ENCODE measurements around the gene AQP1.

AQP1 gene

DNA sequence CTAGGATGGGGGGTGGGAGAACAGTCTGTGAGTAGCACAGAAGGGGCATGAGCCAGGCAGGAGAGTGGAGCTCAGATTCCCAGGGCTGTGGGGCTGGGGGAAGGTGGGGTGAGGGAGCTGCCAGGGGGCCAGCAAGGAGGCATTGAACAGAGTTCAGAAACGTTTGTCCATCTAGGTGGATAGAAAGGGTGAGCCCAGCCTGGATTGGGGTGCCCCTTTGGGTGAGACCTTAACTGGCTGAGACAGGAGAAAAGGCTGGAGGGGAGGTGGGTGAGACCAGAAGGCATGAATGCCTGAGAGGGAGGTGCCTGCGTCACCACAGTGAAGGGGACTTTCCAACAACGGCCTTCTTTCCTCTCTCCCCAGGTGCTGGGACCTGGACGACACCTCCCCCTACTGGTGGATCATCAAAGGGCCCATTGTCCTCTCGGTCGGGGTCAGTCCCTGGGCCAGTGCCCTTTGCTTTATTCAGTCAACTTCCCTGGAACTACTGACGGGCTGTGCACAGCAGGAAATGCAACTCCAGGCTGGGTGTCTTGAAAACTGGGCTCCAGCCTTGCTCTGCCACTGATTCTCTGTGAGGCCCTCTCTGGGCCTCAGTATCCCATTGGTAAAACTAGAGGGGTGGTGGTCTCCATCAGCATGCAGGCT is 63.1 kb downstream of the AQP1 start:
- H3K4me3 ChIP-seq (ENCODE audit: low read depth, low read length): no peak overlapping the region
- in situ Hi-C loops (cut with HindIII; ENCODE audit: low pct_ligation_motif_present, low sequenced_read_pairs): no loop called here
- peaks cover 21% of the 10 kb centered on the region for H3K27me3 ChIP-seq (replicated peaks)
- TF ChIP-seq, protein P1, sequence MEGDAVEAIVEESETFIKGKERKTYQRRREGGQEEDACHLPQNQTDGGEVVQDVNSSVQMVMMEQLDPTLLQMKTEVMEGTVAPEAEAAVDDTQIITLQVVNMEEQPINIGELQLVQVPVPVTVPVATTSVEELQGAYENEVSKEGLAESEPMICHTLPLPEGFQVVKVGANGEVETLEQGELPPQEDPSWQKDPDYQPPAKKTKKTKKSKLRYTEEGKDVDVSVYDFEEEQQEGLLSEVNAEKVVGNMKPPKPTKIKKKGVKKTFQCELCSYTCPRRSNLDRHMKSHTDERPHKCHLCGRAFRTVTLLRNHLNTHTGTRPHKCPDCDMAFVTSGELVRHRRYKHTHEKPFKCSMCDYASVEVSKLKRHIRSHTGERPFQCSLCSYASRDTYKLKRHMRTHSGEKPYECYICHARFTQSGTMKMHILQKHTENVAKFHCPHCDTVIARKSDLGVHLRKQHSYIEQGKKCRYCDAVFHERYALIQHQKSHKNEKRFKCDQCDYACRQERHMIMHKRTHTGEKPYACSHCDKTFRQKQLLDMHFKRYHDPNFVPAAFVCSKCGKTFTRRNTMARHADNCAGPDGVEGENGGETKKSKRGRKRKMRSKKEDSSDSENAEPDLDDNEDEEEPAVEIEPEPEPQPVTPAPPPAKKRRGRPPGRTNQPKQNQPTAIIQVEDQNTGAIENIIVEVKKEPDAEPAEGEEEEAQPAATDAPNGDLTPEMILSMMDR (IDR thresholded peaks at IDR 0.05; ENCODE audit: low read depth, low read length, missing control alignments): peak; percentile 82
- no peaks in the 10 kb centered on the region for H3K36me3 ChIP-seq (replicated peaks)
- H3K27ac ChIP-seq: no peak overlapping the region
- DNase-seq: peak; percentile 20
